Right ventricle myocardium superior (tissue), 1 donor: Measurements from ENCODE around the gene TRIM54. TPM values are rescaled to one million over a fixed set of nuclear protein-coding genes. Genes with fewer than 3 reads are reported as not detected.
A peak's percentile ranks its signal among the peaks of the same experiment; 100 is the strongest.
"Not testable (repeated sequence)": the region's sequence is repeated elsewhere in the genome, so short reads cannot be mapped to it uniquely, and the experiment has no call there.

Source experiments
- ATAC-seq: fragments of 200-7000 bp; cut with Tn5 transposase; one replicate; pipeline ENCODE4 v1.9.1; 2020; ENCODE audit warnings: mild to moderate bottlenecking; ENCODE audit not compliant: poor library complexity
- DNase-seq: peaks from one replicate; pipeline ENCODE4 v3.0.0-alpha.2; 2020
- intact Hi-C: fragments of 100-400 bp; cut with DNase I; formaldehyde crosslinking; loops from one replicate; pipeline ENCODE4 v1.11.2; 2022
- total RNA-seq: library from RNA; stranded (reverse); fragmentation: NEBNext Ultra II Directional; extraction: Animal tissue kit (Norgen Biotek cat#: 25700); gene quantifications from one replicate; pipeline ENCODE4 v1.2.1, GENCODE V29; 2021
- donor health status: DM: no; HTN: yes; CAD: no; lungs with severe emphysema.

TRIM54 gene
- total RNA-seq, 1 donor from 2014 or later = 301 TPM

DNA sequence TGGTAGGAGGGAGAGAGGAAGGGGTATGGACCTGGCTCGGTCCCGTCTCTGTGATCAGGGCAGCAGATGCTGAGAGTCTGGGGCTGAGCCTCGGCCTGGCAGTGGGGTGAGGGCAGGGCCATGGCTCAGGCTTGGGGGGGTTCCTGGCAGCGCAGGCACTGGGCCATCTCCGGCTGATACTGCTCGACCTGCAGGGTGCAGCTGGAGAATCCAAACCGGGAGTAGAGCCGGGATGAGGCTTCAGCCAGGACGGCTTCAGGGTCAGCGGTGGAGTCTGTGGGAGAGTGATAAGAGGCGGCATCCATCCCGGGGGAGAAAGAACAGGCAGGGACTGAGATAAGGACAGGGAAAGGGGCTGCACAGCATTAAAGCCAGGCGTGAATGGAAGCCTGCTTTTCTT lies 27.0 kb upstream of the TRIM54 start:
- DNase-seq (no peak), ATAC-seq (no peak)
- intact Hi-C loops = no loop called here

- DNase-seq (no peak), ATAC-seq (no peak)
- intact Hi-C loops = no loop called here
Measured at GRCh38 chr2:27255660-27256059, 26.6 kb upstream of the TRIM54 start.

GRCh38 chr2:27256855-27257454 lies 25.3 kb upstream of the TRIM54 start:
- intact Hi-C loops = no loop called here
- no peak for ATAC-seq

DNA sequence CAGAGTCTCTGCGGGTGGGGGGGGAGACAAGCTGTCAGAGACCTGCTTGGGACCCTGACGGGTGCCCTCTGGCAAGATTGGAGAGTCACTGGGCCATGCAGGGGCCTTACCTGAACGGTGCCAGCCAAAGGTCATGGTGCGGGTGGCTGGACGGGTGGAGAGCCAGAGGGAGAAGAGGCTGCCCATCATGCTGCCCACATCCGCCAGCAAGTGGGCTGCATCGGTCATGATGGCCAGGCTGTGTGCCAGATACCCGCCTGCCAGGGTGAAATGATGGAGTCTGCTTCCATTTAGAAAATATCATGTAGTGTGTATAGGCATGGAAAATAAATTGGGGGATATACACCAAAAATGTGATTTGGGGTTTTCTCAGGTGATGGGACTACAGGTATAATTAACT lies 24.2 kb upstream of the TRIM54 start:
- DNase-seq = no peak
- no peak for ATAC-seq
- intact Hi-C loops = no loop called here

More at GRCh38 chr2:27256855-27257454, 25.3 kb upstream of the TRIM54 start:
- DNase-seq = no peak

DNA sequence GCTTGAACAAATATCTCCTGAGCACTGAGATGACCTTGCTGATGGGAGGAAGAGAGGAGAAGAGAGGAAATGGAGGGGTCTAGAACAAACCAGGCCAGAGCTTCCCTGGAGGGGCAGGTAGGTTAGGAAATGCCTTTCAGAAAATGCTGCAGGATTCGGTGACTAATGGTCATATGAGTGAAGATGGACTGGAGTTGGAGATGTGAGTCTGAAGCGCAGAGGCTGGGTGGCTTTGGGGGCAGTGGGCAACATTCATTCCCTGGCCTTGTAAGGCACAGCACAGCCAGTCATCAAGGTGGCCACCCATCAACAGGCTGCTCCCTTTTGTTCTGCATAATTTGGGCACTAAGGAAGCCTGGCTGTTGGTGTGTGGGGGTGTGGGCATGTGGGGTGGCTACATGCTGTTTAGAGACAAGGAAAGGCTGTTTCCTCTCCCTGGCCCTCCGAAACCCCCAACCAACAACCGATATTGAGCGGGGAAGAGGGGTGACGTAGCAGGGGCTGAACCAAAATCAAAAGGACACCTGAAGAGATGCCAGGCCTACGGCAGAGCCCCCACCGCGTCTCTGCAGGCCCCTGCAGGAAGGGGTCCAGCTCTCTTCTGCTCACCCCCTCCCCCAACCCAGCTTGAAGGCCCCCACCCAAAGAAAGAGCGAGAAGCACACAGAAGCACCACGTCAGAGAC lies 20.8 kb upstream of the TRIM54 start:
- ATAC-seq = no peak
- intact Hi-C loops = no loop called here
- DNase-seq = no peak

GRCh38 chr2:27261926-27262298 lies 20.3 kb upstream of the TRIM54 start:
- ATAC-seq = no peak
- intact Hi-C loops = no loop called here

DNA sequence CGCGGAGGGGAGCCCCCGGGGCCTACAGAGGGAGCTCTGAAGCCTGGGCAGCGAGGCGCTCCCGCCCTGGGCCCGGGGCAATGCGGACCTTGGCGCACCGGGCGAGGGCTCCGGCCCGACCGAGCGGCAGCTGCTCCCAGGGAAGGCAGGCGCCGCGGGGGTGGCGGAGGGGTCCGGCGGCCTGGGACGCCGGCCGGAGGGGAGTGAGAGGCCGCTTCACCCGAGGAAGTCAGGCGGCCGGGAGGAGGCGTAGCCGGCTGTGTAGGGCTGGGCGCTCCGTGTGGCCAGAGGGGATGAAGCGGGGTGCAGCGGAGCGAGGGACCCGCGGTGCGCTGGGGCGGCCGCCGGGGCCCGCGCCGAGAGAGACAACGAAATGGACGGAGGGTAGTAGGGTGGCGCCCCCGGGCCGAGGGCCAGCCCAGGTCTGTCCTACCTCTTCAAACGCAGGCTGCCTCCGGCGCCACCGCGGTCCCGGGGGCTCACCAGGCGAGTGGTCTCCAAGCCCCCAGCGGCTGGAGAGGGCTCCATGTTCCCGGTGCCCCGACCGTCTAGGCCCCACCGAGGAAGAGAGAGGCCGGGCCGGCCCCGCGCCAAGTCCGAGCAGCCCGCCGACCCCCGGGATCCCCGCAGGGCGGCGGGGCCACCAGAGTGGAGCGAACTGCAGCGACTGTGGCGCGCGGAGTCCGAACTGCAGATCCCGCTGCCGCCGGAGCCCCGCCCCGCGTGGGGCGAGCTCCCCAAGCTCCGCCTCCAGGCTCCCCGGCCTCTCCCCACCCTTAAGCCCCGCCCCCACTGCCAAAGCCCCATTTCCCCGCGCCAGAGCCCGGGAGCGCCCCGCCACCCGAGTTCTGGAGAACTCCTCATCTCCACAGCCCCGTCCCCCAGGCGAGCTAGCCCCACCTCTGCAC lies 19.6 kb upstream of the TRIM54 start, which contains the start of gene SLC30A3:
Gene SLC30A3 (minus strand): TSS at position 669 of the 908 bp plus-strand sequence. CDS start 141 bp downstream, at position 528.
- DNase-seq (peak; percentile 78), ATAC-seq (peak; percentile 89)
- intact Hi-C loops = no loop called here

More at GRCh38 chr2:27261926-27262298, 20.3 kb upstream of the TRIM54 start:
- no peak for DNase-seq

GRCh38 chr2:27263287-27264252 lies 18.7 kb upstream of the TRIM54 start:
- DNase-seq (no peak), ATAC-seq (no peak)
- intact Hi-C loops = no loop called here

- no peak for DNase-seq
- intact Hi-C loops = no loop called here
- ATAC-seq = peak; percentile 49
Measured at GRCh38 chr2:27264253-27264752, 17.9 kb upstream of the TRIM54 start.

DNA sequence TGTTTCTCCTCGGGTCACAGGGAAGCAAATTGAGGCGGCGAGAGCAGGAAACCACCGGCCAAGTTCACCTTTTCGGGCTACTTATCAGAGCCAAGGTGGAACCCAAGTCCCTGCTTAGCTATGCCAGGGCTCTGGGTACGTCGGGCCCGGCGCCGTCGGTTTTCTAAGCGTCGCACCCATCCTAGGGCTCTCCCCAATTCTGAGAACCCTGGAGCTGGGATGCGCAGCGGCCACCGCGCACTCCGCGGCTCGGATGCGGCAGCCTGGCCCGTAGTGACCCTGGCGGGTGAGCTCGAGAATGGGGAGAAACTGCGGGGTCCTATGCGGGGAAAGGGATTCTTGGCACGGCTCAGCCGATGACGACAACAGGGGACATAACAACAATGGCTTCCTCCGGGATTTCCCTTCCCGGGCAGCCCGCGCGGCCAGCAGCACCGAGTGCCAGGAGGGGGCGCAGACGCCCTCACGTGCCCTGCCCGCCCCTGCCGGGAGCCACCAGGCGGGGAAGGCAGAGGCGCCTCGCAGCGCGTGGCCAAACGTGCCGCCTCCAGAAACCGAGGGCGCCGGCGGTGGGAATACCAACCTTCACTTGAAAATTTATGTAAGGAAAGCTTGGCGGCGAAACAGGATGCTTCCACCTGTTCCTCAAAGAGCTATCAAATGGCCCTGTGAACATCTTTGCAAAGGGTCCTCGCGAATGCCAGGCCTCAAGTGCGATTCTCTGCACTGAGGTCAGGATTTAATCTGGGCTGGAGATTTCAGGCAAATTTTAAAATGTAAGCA lies 17.3 kb upstream of the TRIM54 start:
- ATAC-seq = peak; percentile 80
- intact Hi-C loops = no loop called here
- peak; percentile 83 for DNase-seq

GRCh38 chr2:27265536-27265870 lies 16.7 kb upstream of the TRIM54 start:
- ATAC-seq (no peak), DNase-seq (no peak)
- intact Hi-C loops = no loop called here

DNA sequence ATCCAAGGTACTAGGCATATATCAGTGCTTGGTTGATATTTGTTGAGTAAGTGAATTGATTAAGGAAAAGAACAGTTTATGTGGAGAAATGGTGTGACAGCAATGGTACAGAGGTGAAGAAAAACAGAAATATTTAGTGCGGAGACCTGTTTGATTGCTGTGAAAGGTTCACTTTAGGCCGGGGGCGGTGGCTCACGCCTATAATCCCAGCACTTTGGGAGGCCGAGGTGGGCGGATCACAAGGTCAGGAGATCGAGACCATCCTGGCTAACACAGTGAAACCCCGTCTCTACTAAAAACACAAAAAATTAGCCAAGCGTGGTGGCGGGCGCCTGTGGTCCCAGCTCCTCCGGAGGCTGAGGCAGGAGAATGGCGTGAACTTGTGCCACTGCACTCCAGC lies 13.9 kb upstream of the TRIM54 start:
- DNase-seq, intact Hi-C loops, ATAC-seq: not testable (repeated sequence)

GRCh38 chr2:27270131-27270530 lies 12.1 kb upstream of the TRIM54 start:
- DNase-seq (no peak), ATAC-seq (no peak)
- intact Hi-C loops = no loop called here

- no peak for DNase-seq
- no peak for ATAC-seq
- intact Hi-C loops = no loop called here
Measured at GRCh38 chr2:27270670-27271069, 11.6 kb upstream of the TRIM54 start.

GRCh38 chr2:27271631-27272340 lies 10.4 kb upstream of the TRIM54 start:
- ATAC-seq (peak; percentile 91), DNase-seq (peak; percentile 57)
- intact Hi-C loops = no loop called here

DNA sequence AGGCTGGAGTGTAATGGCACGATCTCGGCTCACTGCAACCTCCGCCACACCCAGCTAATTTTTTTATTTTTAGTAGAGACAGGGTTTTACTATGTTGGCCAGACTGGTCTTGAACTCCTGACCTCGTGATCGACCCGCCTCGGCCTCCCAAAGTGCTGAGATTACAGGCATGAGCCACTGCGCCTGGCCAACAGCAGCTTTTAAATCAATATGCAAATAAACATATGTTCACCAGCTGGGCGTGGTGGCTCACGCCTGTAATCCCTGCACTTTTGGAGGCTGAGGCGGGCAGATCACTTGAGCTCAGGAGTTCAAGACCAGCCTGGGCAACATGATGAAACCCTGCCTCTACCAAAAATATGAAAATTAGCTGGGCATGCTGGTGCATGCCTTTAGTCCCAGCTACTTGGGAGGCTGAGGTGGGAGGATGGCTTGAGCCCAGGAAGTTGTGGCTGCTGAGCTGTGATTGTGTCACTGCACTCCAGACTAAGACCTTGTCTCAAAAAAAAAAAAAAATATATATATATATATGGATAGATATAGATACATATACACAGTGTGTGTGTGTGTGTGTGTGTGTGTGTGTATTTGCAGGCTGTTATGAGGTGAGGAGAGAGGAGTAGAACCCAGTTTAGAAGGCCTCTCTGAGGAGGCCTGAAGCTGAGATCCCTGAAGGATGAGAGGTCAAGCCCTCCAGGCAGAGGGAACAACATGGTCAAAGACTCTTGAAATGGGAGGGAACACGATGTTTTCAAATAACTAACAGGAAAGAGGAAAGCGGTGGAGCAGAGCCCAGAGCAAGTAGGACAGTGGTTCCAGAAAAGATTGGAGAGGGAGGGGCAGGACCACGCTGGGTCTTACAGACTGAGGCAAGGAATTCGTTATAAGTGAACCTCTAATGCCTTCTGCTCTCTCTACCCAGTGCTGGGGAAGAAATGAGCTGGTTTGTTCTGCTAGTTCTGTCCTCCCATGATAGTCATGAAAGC lies 9.4 kb upstream of the TRIM54 start:
- DNase-seq, intact Hi-C loops: not testable (repeated sequence)
- ATAC-seq = peak; percentile 4
